Measurements from ENCODE around the gene ZNF446.
"Not testable (repeated sequence)": the region's sequence is repeated elsewhere in the genome, so short reads cannot be mapped to it uniquely, and the experiment has no call there.

The ZNF446 gene

DNA sequence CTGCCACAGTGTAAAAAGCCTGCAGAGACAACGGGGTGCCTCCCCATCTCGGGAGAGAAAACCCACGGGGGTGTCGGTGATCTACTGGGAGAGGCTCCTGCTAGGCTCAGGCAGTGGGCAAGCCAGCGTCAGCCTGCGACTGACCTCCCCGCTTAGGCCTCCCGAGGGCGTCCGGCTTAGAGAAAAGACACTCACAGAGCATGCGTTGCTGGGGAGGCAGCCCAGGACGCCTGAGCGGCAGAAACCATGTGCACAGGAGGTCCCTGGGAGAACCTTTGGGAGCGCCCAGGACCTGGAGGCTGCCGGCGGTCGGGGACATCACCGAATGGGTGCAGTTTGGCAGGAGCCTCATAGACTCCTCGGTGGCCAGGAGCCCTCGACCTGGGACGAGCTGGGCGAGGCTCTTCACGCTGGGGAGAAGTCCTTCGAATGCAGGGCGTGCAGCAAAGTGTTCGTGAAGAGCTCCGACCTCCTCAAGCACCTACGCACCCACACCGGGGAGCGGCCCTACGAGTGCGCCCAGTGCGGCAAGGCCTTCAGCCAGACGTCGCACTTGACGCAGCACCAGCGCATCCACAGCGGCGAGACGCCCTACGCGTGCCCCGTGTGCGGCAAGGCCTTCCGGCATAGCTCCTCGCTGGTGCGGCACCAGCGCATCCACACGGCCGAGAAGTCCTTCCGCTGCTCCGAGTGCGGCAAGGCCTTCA lies 5.2 kb upstream of the ZNF446 start:
- not testable (repeated sequence) for DNase-seq (ENCODE audit: low spot score)

DNA sequence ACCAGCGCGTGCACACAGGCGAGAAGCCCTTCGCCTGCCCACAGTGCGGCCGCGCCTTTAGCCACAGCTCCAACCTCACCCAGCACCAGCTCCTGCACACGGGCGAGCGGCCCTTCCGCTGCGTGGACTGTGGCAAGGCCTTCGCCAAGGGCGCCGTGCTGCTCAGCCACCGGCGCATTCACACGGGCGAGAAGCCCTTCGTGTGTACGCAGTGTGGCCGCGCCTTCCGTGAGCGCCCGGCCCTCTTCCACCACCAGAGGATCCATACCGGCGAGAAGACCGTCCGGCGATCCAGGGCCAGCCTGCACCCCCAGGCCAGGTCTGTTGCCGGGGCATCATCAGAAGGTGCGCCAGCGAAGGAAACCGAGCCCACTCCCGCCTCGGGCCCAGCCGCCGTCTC lies 4.4 kb upstream of the ZNF446 start:
- no peak for DNase-seq (ENCODE audit: low spot score)

DNA sequence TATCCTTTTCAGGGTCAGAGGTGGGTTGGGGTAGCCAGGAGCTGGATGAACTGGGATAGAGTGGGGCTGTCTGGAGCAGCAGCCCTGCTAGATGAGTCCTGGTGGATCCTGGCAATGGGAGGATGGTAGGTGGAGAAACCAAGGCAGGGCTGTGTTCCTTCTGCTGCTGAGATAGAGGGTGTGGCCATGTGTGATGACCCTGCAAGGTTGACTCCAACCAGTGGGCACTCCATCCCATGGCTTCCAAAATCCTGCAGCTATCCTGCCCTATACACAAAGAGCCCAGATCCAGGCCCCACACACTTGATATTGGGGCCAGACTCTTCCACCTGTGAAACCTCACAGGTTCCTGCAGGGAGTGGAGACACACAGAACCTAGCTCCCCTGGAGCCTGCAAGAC lies 2.4 kb upstream of the ZNF446 start:
- no peak for DNase-seq (ENCODE audit: low spot score)

GRCh38 chr19:58474291-58474996 lies 1.7 kb upstream of the ZNF446 start:
- DNase-seq (ENCODE audit: low spot score): peak; percentile 54

DNA sequence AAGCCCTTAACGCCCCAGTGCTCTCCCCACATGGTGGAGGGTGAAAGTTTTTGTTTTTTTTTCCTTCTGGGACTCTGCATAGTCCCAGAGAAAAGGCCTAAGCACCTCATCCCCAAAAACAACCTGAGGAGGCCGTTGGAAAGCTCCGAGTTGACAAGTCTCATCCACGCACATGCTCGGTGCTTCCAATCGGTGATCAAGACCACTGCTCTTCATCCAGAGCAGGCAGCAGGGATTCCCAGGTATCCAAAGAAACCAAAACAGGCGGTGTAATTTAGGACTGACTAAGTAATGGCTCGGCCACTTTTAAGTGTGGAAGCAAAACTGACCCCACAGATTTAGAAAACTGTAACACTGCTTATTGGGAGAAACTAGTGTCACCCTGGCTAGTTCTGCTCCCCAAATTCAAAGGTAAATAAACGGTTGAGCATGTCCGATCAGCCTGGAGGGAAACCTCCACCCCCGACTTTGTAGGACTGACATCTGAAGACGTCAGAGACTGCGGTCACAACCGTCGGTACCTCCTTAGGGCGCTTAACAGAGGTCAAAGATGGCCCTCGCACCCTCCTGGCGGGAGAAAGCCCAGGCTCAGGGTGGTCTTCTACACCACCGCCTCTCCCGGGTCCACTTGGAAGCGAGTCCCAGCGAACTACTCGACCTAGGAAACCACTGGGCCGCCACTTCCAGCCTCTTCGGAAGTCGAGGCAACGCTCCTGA lies 997 bp upstream of the ZNF446 start:
- DNase-seq (ENCODE audit: low spot score): no peak

DNA sequence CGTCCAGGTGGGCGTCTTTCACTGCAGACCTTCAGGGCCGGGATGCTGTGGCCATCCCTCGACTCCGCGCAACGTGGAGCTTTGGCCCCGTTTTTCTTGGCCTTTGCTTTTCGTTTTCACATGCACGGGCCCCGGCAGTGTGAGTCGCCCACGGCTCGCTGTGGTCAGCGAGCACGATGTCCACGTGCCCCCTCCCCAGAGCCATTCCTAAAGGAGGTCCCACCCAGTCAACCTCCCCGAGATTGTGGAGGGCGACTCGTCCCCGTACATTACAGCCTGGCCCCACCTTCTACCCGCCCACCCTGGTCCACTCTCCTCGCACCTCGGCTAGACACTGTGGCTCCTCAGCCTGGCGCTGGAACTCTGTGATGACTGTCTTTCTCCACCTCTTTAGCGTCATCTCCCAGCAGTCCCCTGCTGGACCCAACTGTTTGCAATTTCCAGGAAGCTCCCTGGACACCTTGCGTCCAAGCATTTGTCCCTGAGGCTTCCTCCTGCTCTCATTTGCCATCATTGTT lies 405 bp downstream of the ZNF446 start:
- DNase-seq (ENCODE audit: low spot score): peak; percentile 30

GRCh38 chr19:58477130-58477529 lies 978 bp downstream of the ZNF446 start:
- DNase-seq (ENCODE audit: low spot score): no peak

GRCh38 chr19:58477871-58478270 lies 1.7 kb downstream of the ZNF446 start:
- no peak for DNase-seq (ENCODE audit: low spot score)

DNA sequence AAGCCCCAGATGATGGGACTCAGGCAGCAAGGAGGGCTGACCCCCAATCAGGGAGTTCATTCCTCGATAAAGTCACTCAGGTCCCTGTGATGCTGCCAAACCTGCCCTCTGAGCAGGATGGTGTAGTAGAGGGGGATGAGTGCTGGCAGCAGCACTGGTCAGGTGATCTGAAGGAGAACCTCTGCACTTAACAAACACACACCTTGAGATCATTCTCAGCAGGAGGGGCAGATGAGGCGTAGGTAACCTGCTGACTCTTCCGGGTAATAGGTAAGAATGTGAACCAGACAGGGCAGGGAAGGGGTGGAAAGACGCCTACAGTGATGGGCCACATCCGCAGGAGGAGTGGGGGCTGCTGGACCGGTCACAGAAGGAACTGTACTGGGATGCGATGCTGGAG lies 3.2 kb downstream of the ZNF446 start:
- no peak for DNase-seq (ENCODE audit: low spot score)

GRCh38 chr19:58479736-58480480 lies 3.8 kb downstream of the ZNF446 start:
- DNase-seq (ENCODE audit: low spot score): no peak

- DNase-seq (ENCODE audit: low spot score): no peak
Measured at GRCh38 chr19:58480481-58480830, 4.3 kb downstream of the ZNF446 start.

DNA sequence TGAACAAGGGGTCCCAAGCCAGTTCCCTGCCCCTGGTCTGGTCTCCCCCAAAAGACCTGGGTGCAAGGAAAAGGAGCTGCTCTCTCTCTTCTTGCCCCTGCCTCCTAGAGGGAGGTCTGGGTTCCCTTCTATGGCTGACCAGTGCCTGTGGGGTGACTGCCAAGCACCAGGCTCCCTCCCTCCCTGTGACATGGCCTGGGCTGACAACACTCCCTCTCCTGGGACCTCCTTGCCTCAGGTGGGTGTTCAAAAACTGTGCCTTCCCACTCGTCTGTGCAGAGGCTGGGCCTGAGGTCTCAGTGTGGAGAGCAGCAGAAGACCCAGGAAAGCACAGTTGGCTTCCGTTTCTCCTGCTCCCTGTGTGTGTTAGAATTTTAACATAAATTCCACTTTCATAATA lies 4.7 kb downstream of the ZNF446 start:
- DNase-seq (ENCODE audit: low spot score): no peak

DNA sequence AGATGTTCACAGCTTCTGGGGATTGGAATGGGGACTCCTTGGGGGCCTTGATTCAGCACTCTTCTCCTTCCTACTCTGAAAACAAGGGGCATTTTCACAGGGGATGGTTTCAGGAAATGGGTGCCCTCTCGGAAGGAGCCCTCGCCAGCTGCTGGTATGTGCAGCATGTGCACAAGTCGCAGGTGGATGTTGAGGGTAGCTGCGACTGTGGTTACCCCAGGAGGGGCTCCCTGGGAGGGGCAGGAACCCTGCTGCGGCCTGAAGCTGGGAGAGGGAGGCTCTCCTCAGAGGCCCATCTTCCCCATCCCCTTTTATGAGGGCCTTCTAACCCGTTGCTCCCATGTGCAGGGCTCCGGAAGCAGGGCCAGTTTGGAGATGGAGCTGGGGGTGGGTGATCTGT lies 6.2 kb downstream of the ZNF446 start:
- no peak for DNase-seq (ENCODE audit: low spot score)

- no peak for DNase-seq (ENCODE audit: low spot score)
Measured at GRCh38 chr19:58483776-58484175, 7.6 kb downstream of the ZNF446 start.

DNA sequence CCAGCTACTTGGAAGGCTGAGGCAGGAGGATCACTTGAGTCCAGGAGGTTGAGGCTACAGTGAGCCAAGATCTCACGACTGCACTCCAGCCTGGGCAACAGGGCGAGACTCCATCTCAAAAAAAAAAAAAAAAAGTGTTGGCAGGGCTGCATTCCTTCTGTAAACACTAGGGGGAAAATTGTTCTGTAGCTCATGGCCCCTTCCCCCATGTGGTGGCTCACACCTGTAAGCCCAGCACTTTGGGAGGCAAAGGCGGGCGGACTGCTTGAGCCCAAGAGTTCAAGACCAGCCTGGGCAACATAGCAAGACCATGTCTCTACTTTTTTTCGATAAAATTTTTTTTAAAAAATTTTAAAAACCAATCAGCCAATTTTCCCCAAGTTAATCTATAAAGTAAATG lies 8.2 kb downstream of the ZNF446 start:
- not testable (repeated sequence) for DNase-seq (ENCODE audit: low spot score)

GRCh38 chr19:58491393-58491792 lies 15.2 kb downstream of the ZNF446 start:
- DNase-seq (ENCODE audit: low spot score): no peak

DNA sequence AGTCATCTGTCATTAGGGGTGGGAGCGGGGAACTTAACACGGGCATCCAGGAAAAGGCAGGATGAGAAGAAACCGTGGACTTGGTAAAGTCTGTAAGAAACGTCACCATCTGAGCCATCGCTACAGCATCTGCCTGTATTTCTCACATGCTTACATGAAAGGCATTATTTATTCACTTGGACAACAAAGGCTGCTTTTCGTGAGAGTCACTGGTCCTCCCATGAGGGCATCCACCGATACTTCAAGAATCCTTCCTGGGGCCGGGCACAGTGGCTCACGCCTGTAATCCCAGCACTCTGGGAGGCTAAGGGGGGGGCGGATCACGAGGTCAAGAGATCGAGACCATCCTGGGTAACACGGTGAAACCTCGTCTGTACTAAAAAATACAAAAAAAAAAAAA lies 16.1 kb downstream of the ZNF446 start:
- DNase-seq (ENCODE audit: low spot score): no peak

GRCh38 chr19:58497634-58498170 lies 21.6 kb downstream of the ZNF446 start:
- DNase-seq (ENCODE audit: low spot score): no peak

- no peak for DNase-seq (ENCODE audit: low spot score)
Measured at GRCh38 chr19:58498316-58499020, 22.3 kb downstream of the ZNF446 start.

GRCh38 chr19:58499021-58499927 lies 23.1 kb downstream of the ZNF446 start:
- peak; percentile 99 for DNase-seq (ENCODE audit: low spot score)

Data from kidney tubule cell (primary cell).